ENCODE measurements around the gene TMOD2. TPM values are rescaled to one million over a fixed set of nuclear protein-coding genes. Genes with fewer than 3 reads are reported as not detected.
A peak's percentile ranks its signal among the peaks of the same experiment; 100 is the strongest.

The TMOD2 gene
- total RNA-seq, 1 donor from 2014 or later, result 1.9 TPM

GRCh38 chr15:51776952-51777569 is 25.7 kb downstream of the TMOD2 start:
- H3K36me3 ChIP-seq, result no peaks in the 10 kb centered on the region
- peaks cover 8% of the 10 kb centered on the region for H3K27me3 Mint-ChIP-seq (ENCODE audit: insufficient read depth, low read depth)

GRCh38 chr15:51780636-51781035 is 29.2 kb downstream of the TMOD2 start:
- Mint-ChIP-seq H3K36me3 (peaks cover 2% of the 10 kb centered on the region), H3K27ac (no peak overlapping the region), H3K27me3 (ENCODE audit: insufficient read depth, low read depth) (peaks cover 8% of the 10 kb centered on the region), H3K9me3 (no peaks in the 10 kb centered on the region), H3K4me3 (no peak overlapping the region), H3K4me1 (no peaks in the 10 kb centered on the region)
- H3K4me2 ChIP-seq, result no peak overlapping the region
- no peak for DNase-seq (ENCODE audit: low spot score)
- H4K20me1 ChIP-seq (ENCODE audit: low read depth), result no peaks in the 10 kb centered on the region
- no peaks in the 10 kb centered on the region for H3K79me2 ChIP-seq (ENCODE audit: low read depth)
- H3K9ac ChIP-seq, result no peak overlapping the region
- no peaks in the 10 kb centered on the region for H3K9me3 ChIP-seq (ENCODE audit: low read depth)
- no peak overlapping the region for H2AFZ ChIP-seq (replicated peaks)
- H3K4me3 ChIP-seq, result no peak overlapping the region
- H3K4me1 ChIP-seq, result no peaks in the 10 kb centered on the region
- TF ChIP-seq EZH2 (IDR thresholded peaks at IDR 0.05), result no peak
- TF ChIP-seq CTCF (IDR thresholded peaks at IDR 0.05), result no peak
- no peak for TF ChIP-seq EZH2phosphoT487 (IDR thresholded peaks at IDR 0.05)
- no peaks in the 10 kb centered on the region for H3K27me3 ChIP-seq
- no peak overlapping the region for H3K27ac ChIP-seq
- no peaks in the 10 kb centered on the region for H3F3A ChIP-seq (ENCODE audit: low read depth)
- H3K36me3 ChIP-seq, result no peaks in the 10 kb centered on the region

More at GRCh38 chr15:51776952-51777569, 25.7 kb downstream of the TMOD2 start:
- Histone ChIP-seq H3K27me3 (no peaks in the 10 kb centered on the region), H3K4me1 (no peaks in the 10 kb centered on the region), H3K27ac (no peak overlapping the region), H3K9ac (no peak overlapping the region), H3K4me3 (no peak overlapping the region), H3F3A (ENCODE audit: low read depth) (no peaks in the 10 kb centered on the region), H3K79me2 (ENCODE audit: low read depth) (no peaks in the 10 kb centered on the region), H2AFZ (replicated peaks) (no peak overlapping the region), H4K20me1 (ENCODE audit: low read depth) (no peaks in the 10 kb centered on the region), H3K4me2 (no peak overlapping the region), H3K9me3 (ENCODE audit: low read depth) (no peaks in the 10 kb centered on the region)
- DNase-seq (ENCODE audit: low spot score), result peak; percentile 85
- peaks cover 2% of the 10 kb centered on the region for H3K36me3 Mint-ChIP-seq
- no peaks in the 10 kb centered on the region for H3K4me1 Mint-ChIP-seq
- H3K9me3 Mint-ChIP-seq, result no peaks in the 10 kb centered on the region
- no peak overlapping the region for H3K4me3 Mint-ChIP-seq
- no peak overlapping the region for H3K27ac Mint-ChIP-seq
- TF ChIP-seq CTCF (IDR thresholded peaks at IDR 0.05) (peak; percentile 85), EZH2 (IDR thresholded peaks at IDR 0.05) (no peak)

GRCh38 chr15:51781506-51781905 is 30.1 kb downstream of the TMOD2 start:
- Mint-ChIP-seq H3K36me3 (peaks cover 2% of the 10 kb centered on the region), H3K4me1 (no peaks in the 10 kb centered on the region), H3K27me3 (ENCODE audit: insufficient read depth, low read depth) (peaks cover 2% of the 10 kb centered on the region), H3K4me3 (no peak overlapping the region), H3K27ac (no peak overlapping the region), H3K9me3 (peaks cover under 1% of the 10 kb centered on the region)
- TF ChIP-seq EZH2 (IDR thresholded peaks at IDR 0.05) (no peak), EZH2phosphoT487 (IDR thresholded peaks at IDR 0.05) (no peak), CTCF (IDR thresholded peaks at IDR 0.05) (no peak)
- Histone ChIP-seq H3K79me2 (ENCODE audit: low read depth) (no peaks in the 10 kb centered on the region), H3K27me3 (no peaks in the 10 kb centered on the region), H3K4me2 (no peak overlapping the region), H3K36me3 (no peaks in the 10 kb centered on the region), H3K4me3 (no peak overlapping the region), H3K4me1 (no peaks in the 10 kb centered on the region), H3K9ac (no peak overlapping the region), H3K9me3 (ENCODE audit: low read depth) (no peaks in the 10 kb centered on the region), H2AFZ (replicated peaks) (no peak overlapping the region), H3K27ac (no peak overlapping the region), H4K20me1 (ENCODE audit: low read depth) (no peaks in the 10 kb centered on the region), H3F3A (ENCODE audit: low read depth) (no peaks in the 10 kb centered on the region)
- DNase-seq (ENCODE audit: low spot score), result no peak
